HL-60/S4 treated with retinoic acid at 250 ng/mL for 4 days and 3 days (cell line): ENCODE data around the gene CCHCR1.

Source experiments
- in situ Hi-C: fragments of 300-500 bp; cut with MboI; formaldehyde crosslinking; loops from 2 replicates; pipeline ENCODE4 v1.7.0; 2022; ENCODE audit warnings: low sequenced_read_pairs

Gene CCHCR1

DNA sequence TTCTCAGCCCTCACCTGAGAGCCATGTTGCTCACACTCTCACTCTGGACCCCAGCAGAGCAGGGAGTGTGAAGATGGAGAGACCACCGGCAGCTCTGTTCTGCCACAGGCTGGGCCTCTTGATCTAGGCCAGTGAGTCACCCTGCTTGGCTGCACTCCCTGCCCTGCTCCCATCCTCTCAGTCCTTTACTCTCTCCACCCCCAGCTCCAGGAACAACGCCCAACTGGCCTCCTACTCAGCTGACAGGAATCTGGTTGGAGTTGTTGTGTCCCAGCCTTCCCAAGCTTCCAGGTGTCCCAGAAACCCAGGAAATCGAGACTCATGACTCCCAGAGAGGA lies 43.1 kb downstream of the CCHCR1 start, which contains the start of gene PSORS1C1:
PSORS1C1 (plus strand) TSS at position 260 of the 338 bp plus-strand sequence. CDS start 14,833 bp downstream, outside the sequence.
- in situ Hi-C loops: no loop called here

- in situ Hi-C loops: no loop called here
Measured at GRCh38 chr6:31113861-31114540, 43.6 kb downstream of the CCHCR1 start.

DNA sequence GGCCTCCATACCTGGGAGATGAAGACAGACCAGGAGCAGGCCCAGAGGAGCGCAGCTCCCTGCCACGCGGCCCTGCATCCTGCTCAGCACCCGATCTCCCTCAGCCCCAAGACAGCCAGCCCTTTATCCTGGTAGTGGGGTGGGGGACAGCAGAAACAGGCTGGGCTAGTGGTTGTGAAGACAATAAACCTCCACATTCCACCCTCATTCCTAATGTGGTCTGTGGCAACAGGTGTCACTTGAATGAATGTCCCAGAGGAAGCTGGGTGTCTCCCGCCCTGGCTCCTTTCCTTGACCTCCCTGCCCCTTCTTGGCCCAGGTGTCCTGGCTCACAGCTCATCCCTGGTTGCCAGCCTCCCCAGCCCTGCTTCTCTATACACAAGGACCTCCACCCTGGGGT lies 45.1 kb downstream of the CCHCR1 start, which contains the start of gene C6orf15:
C6orf15 (minus strand) TSS at position 98 of the 400 bp plus-strand sequence; CDS start at position 78, 20 bp downstream.
- in situ Hi-C loops: no loop called here

DNA sequence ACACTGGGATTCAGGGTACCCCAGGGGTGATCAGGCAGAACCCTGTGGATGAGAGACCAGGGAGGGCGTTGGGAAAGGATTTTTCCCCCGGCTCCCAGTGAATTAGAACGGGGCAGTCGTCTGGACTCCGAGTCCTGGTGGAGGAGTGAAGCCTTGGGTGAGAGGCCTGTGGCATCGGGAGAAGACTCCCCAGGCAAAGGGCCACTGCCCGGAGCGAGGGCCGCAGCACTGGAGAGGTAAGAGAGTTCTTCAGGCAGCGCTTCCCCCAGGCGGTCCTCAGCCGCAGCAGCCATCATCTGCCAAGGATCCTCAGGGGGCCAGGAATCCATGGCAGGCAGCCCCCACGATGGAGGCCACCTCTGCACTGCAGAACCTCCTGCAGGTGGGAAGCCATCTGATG lies 45.9 kb downstream of the CCHCR1 start:
- in situ Hi-C loops: no loop called here

GRCh38 chr6:31110825-31111582 lies 46.6 kb downstream of the CCHCR1 start:
- in situ Hi-C loops: no loop called here

DNA sequence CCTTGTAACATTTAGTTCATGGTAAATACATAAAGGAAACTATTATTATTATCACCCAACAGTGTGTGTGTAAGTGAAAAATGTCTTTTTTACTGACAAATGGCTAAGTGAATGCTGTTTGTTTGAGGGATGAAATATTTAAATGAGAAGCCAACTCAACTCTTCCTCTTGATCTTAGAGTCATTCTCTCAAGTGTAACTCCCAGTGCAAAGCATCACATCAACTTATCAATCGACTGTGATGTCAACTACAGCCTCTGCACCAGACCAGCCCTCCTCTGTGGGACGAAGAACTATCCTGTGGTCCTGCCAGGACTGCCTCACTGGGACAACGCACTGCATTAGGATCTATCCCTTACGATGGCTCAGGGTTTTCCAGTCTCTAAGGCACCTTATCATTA lies 50.5 kb downstream of the CCHCR1 start:
- in situ Hi-C loops: no loop called here

GRCh38 chr6:31103136-31103535 lies 54.5 kb downstream of the CCHCR1 start:
- in situ Hi-C loops: no loop called here

DNA sequence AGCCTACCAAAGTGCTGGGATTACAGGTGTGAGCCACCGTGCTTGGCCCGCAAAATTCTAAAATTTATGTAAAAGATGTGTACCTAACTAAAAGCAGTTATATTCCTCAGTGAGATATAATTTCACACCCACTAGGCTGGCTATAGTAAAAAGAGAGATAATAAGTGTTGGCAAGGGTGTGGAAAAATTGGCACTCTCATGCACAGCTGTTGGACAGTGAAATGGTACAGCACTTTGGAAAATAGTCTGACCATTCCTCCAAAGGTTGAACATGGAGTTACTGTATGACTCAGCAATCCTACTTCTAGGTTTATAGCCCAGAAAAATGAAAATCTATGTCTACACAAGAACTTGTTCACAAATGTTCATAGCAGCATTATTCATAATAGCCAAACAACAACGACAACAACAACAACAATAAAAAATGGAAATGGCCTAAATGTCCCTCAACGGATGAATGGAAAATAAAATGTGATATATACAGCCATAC lies 59.1 kb downstream of the CCHCR1 start:
- in situ Hi-C loops: loop anchor here (25.0 kb wide), 2 partner anchors 186 to 611 kb away; partner anchors contain the start of genes GTF2H4, HLA-E and VARS2

DNA sequence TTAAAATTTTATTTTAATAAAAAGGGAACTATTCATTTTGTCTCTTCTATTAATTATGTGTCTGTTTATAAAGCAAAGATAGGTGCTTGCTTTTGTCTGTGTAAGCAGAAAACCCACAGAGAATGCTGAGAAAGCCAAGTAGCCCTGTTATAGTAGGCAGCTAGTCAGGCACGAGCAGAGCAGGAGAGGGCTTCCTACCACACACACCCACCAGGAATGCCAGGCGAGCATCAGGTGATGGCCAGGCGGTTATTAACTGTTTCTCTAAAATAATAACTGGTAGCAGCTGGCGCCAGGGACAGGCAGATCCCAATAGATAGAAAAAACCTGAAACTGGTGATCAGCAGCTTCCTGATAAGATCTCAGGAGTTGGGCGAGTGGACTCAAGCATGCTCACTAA lies 60.9 kb downstream of the CCHCR1 start:
- in situ Hi-C loops: loop anchor here (25.0 kb wide), 2 partner anchors 184 to 609 kb away; partner anchors contain the start of genes GTF2H4, HLA-E and VARS2

- in situ Hi-C loops: loop anchor here (25.0 kb wide), 2 partner anchors 184 to 609 kb away; partner anchors contain the start of genes GTF2H4, HLA-E and VARS2
Measured at GRCh38 chr6:31096215-31096614, 61.4 kb downstream of the CCHCR1 start.

DNA sequence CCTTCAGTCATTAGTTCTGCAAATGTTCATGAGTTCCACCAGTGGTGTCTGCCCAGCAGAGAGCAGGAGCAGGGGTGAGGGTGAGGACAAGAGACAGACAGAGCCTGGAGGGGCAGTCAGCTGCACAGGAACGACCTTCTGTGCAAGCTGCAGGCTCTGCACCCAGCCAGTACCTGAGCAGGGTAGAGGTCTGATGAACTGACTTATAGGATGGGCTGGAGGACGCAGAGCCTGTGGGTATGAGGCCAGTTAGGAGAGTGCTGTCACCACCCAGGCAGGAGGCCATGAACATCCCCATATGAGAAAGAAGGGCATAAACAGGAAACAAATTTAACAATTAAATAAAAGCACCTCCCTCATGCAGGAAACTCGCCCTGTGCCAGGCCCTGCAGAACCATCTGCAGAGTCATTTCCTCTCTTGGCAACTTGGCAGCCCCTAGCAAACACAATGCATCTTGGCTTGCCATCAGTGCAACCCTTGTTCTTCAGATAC lies 63.2 kb downstream of the CCHCR1 start:
- in situ Hi-C loops: loop anchor here (25.0 kb wide), 2 partner anchors 182 to 607 kb away; partner anchors contain the start of genes GTF2H4, HLA-E and VARS2

GRCh38 chr6:31092769-31093505 lies 64.7 kb downstream of the CCHCR1 start:
- in situ Hi-C loops: loop anchor here (25.0 kb wide), 2 partner anchors 181 to 606 kb away; partner anchors contain the start of genes GTF2H4, HLA-E and VARS2
